GM06990 (cell line): ENCODE measurements around the gene VAX1.

Experiments used
- DNase-seq: peaks from one replicate; pipeline ENCODE4 v3.0.0-alpha.2; 2011; ENCODE audit not compliant: insufficient read length; ENCODE audit errors: extremely low read depth
- H3K27me3 ChIP-seq: replicated peaks from 2 replicates; pipeline ENCODE4 v1.6.0; 2011; ENCODE audit warnings: low read length; ENCODE audit not compliant: control insufficient read depth, insufficient read depth
- H3K36me3 ChIP-seq: 2 replicates; pipeline ENCODE4 v1.5.1; 2011; ENCODE audit warnings: low read length; ENCODE audit not compliant: control insufficient read depth, insufficient read depth
- H3K4me3 ChIP-seq: replicated peaks from 2 replicates; pipeline ENCODE4 v1.5.1; 2011; ENCODE audit warnings: low read depth, mild to moderate bottlenecking, control low read depth, low read length
- CTCF ChIP-seq: IDR thresholded peaks from 2 replicates; pipeline ENCODE4 v1.5.1; 2011; ENCODE audit warnings: low read length, control low read depth, mild to moderate bottlenecking, inconsistent platforms; ENCODE audit not compliant: insufficient read depth, poor library complexity, severe bottlenecking

The VAX1 gene

DNA sequence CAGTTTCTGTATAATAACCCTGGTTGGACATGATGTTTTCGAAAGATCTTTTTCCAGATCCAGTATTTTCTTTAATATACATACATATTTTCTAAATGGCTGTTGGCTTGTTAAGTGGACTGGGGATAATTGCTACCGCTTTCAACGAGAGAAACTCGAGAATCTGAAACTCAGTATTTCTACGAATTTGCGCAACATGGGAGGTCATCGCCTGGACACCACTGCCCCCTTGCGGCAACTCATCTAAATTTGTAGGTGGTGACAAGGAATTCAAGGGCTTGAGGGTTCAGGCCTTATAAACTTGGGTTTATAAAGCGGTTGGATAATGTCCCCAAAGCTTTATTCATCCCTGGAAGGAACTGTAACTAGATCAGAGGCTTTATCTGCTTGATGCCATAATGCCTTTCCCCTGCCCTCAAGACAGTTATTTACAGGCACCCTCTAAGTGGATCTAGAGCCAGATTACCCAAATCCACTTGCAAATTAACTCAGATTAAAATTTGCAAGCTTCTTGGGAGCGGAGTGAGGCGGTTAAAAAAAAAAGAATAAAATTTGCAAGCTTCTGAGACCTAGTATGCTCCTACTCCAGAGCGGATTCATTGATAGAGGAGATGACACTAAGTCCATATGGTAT lies 37.9 kb upstream of the VAX1 start:
- H3K27me3 ChIP-seq, result peaks cover 2% of the 10 kb centered on the region; the same call in 1 of the 2 replicates
- no peak for DNase-seq
- no peaks in the 10 kb centered on the region for H3K36me3 ChIP-seq
- H3K4me3 ChIP-seq, result peak overlapping the region; percentile 48
- TF ChIP-seq CTCF, result peak; percentile 85

DNA sequence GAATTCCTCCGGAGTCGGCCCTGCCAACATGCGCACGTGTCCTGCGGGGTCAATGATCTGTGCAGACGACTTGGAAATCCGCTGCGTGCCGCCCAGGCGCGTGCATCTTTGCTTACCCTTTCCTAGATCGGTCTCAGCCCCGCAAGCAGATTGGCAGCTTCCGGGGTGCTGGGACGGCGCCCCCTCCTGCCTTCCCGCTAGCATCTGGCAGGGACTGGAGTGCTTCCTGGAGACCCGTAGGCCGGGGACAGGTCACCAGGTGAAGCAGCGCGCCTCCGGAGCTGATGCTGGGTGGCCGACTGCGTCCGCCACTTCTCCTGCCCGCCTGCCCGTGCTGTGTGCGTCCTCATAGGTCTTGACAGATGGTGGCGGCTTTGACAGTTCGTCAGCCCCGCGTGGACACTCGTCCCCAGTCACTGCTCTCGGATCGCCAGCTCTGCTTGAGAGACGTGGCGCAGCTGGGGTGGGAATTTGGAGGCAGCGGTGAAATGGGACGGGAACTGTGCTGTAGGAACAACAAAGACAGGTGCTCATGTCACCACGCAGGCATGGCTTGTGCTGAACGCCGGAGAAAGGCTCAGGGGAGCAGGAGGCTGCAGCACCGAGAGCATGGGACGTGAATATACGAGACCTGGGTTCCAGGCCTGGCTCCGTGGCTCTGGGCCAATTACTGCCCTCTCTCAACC lies 37.3 kb upstream of the VAX1 start:
- TF ChIP-seq CTCF, result no peak
- peaks cover 2% of the 10 kb centered on the region; the same call in 1 of the 2 replicates for H3K27me3 ChIP-seq
- DNase-seq, result peak; percentile 48
- H3K4me3 ChIP-seq, result peak overlapping the region; percentile 48
- no peaks in the 10 kb centered on the region for H3K36me3 ChIP-seq

- peak; percentile 68 for DNase-seq
- peak; percentile 87 for TF ChIP-seq CTCF
- H3K4me3 ChIP-seq, result peak overlapping the region; percentile 48
- peaks cover 2% of the 10 kb centered on the region; the same call in 1 of the 2 replicates for H3K27me3 ChIP-seq
- no peaks in the 10 kb centered on the region for H3K36me3 ChIP-seq
These were observed 36.6 kb upstream of the VAX1 start for GRCh38 chr10:117174439-117175214.

- no peaks in the 10 kb centered on the region for H3K36me3 ChIP-seq
- no peak for TF ChIP-seq CTCF
- no peak overlapping the region for H3K4me3 ChIP-seq
- peaks cover 2% of the 10 kb centered on the region for H3K27me3 ChIP-seq
- DNase-seq, result no peak
These were observed 32.2 kb upstream of the VAX1 start for GRCh38 chr10:117170244-117170643.

DNA sequence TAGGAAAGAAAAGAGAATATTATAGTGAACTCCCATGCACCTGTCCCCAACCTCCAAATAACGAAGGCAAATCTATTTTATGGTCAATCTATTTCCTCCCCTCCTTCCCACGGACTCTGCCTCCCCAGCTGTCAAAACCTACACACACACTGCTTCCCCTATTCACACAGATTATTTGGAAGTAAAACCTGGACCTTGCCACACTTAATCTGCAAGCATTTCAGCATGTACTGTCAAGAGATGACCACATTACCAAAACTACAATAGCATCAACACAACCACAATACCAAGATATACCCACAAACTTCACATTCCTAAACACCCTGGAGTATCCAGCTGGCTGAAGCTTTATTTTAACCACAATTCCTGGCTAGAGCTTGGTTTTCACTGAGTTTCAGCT lies 31.4 kb upstream of the VAX1 start:
- no peak for TF ChIP-seq CTCF
- H3K36me3 ChIP-seq, result no peaks in the 10 kb centered on the region
- DNase-seq, result no peak
- no peak overlapping the region for H3K4me3 ChIP-seq
- H3K27me3 ChIP-seq, result peaks cover 2% of the 10 kb centered on the region
